Measurements from ENCODE around the gene ARL5C. TPM values are rescaled to one million over a fixed set of nuclear protein-coding genes. Genes with fewer than 3 reads are reported as not detected.

Gene ARL5C
- total RNA-seq, 2 experiments from 2014 or later: 0.16 to 0.65 TPM

DNA sequence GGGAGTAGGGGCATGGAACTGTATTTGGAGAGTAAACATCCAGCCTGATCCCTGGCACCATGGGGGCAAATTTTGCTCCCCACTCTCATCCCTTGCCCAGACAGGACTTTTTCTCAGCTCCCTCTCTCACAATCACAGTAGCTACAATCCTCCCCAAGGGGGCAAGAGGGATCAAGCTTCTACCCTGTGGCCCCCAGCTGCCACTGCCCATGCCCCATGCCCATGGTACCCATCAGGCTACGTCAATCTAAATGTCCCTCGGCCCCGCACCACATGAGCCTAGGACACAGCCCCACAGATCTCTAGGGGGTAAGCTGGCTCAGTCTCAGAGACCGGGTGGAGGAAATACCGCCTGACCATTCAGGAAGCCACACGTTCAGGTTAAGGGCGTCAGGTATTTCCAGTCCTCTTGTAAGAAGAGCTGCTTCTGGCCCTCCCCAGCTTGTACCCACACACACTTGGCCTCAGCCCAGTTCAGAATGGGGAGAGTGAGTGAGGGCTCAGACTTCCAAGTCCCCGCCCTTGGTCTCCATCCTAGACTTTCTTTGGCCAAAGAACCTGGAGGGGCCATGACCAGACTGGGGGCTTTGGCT, 29.7 kb upstream of the ARL5C start:
- peak overlapping the region; percentile 16 for H3K27ac ChIP-seq (ENCODE audit: low read depth, low read length, poor library complexity, severe bottlenecking)
- intact Hi-C loops (cut with micrococcal nuclease; ENCODE audit: unreplicated experiment): loop anchor here (2.0 kb wide), 1 partner anchor 23 kb away; no protein-coding TSS in a partner anchor
- ChIA-PET CTCF (ENCODE audit: unreplicated experiment) (interaction anchor here (0.8 to 1.3 kb wide), 2 partner anchors 11 to 42 kb away, joined by 3 to 5 read pairs; no protein-coding TSS in a partner anchor), POLR2A (interaction anchor here (1.5 kb wide), 1 partner anchor 22 kb away, joined by 5 read pairs; no protein-coding TSS in a partner anchor)
- peak overlapping the region; percentile 91 for H3K4me3 ChIP-seq (ENCODE audit: low read depth, low read length, poor library complexity, severe bottlenecking)
- TF ChIP-seq, protein P1, sequence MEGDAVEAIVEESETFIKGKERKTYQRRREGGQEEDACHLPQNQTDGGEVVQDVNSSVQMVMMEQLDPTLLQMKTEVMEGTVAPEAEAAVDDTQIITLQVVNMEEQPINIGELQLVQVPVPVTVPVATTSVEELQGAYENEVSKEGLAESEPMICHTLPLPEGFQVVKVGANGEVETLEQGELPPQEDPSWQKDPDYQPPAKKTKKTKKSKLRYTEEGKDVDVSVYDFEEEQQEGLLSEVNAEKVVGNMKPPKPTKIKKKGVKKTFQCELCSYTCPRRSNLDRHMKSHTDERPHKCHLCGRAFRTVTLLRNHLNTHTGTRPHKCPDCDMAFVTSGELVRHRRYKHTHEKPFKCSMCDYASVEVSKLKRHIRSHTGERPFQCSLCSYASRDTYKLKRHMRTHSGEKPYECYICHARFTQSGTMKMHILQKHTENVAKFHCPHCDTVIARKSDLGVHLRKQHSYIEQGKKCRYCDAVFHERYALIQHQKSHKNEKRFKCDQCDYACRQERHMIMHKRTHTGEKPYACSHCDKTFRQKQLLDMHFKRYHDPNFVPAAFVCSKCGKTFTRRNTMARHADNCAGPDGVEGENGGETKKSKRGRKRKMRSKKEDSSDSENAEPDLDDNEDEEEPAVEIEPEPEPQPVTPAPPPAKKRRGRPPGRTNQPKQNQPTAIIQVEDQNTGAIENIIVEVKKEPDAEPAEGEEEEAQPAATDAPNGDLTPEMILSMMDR (conservative IDR thresholded peaks at IDR 0.05; ENCODE audit: low read length): no peak
- TF ChIP-seq EZH2phosphoT487 (IDR thresholded peaks at IDR 0.05; ENCODE audit: borderline replicate concordance, low read depth, low read length): no peak
- no peak overlapping the region for H2AFZ ChIP-seq (ENCODE audit: low read length)
- no peaks in the 10 kb centered on the region for H3K9me2 ChIP-seq (ENCODE audit: insufficient read depth, low read length)
- DNase-seq (ENCODE audit: low spot score): peak; percentile 55
- H4K20me1 ChIP-seq (ENCODE audit: insufficient read depth, low read length): no peaks in the 10 kb centered on the region; the same call in 1 of the 2 replicates
- no TSS peak for BruUV-seq (replicated peaks)
- H3K9me3 ChIP-seq (ENCODE audit: low read length): no peaks in the 10 kb centered on the region
- H3K79me2 ChIP-seq (ENCODE audit: insufficient read depth, low read depth, low read length): peaks cover 25% of the 10 kb centered on the region
- H3K4me2 ChIP-seq (ENCODE audit: low read length): peak overlapping the region; percentile 96
- H3K4me1 ChIP-seq (ENCODE audit: insufficient read depth, low read length, poor library complexity, severe bottlenecking): peaks cover 46% of the 10 kb centered on the region
- H3K36me3 ChIP-seq (ENCODE audit: insufficient read depth, low read length): peaks cover 47% of the 10 kb centered on the region

DNA sequence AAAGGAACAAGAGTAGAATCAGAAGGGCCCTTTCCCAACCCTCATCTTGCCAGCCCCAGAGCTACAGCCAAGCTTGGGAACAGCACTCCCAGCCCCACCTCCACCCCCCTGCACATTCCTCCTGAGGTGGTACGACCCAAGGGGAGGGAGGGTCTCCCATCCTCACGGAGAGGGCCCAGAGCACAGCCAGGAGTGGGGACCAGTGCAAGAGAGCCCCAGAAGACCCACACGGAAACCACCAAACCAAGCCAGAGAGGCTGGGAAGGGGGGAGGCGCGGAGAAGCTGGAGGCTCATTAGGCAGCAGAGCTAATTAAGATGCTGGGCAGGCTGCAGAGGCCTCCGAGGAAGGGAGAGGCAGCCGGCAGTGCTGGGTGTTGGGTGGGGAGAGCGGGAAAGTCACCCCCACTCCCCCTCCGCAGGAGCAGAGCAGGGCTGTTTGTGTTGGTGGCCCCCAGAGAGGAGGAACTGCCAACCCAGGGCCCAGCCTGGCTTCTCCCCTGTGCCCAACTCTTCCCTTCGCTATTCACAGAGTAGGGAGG, 29.1 kb upstream of the ARL5C start:
- no peaks in the 10 kb centered on the region for H3K9me3 ChIP-seq (ENCODE audit: low read length)
- ChIA-PET POLR2A (interaction anchor here (1.3 to 1.5 kb wide), 2 partner anchors 14 to 22 kb away, joined by 3 to 5 read pairs; no protein-coding TSS in a partner anchor), CTCF (ENCODE audit: unreplicated experiment) (interaction anchor here (1.3 kb wide), 1 partner anchor 43 kb away, joined by 5 read pairs; no protein-coding TSS in a partner anchor)
- H4K20me1 ChIP-seq (ENCODE audit: insufficient read depth, low read length): no peaks in the 10 kb centered on the region; the same call in 1 of the 2 replicates
- H3K9me2 ChIP-seq (ENCODE audit: insufficient read depth, low read length): no peaks in the 10 kb centered on the region
- no TSS peak for BruUV-seq (replicated peaks)
- H3K4me2 ChIP-seq (ENCODE audit: low read length): peak overlapping the region; percentile 96
- intact Hi-C loops (cut with micrococcal nuclease; ENCODE audit: unreplicated experiment): no loop called here
- H3K4me1 ChIP-seq (ENCODE audit: insufficient read depth, low read length, poor library complexity, severe bottlenecking): peaks cover 46% of the 10 kb centered on the region
- H2AFZ ChIP-seq (ENCODE audit: low read length): no peak overlapping the region
- peaks cover 18% of the 10 kb centered on the region for H3K79me2 ChIP-seq (ENCODE audit: insufficient read depth, low read depth, low read length)
- TF ChIP-seq, protein P1 (conservative IDR thresholded peaks at IDR 0.05; ENCODE audit: low read length): no peak
- no peak for TF ChIP-seq EZH2phosphoT487 (IDR thresholded peaks at IDR 0.05; ENCODE audit: borderline replicate concordance, low read depth, low read length)
- peak overlapping the region; percentile 16 for H3K27ac ChIP-seq (ENCODE audit: low read depth, low read length, poor library complexity, severe bottlenecking)
- peaks cover 46% of the 10 kb centered on the region for H3K36me3 ChIP-seq (ENCODE audit: insufficient read depth, low read length)
- DNase-seq (ENCODE audit: low spot score): no peak
- H3K4me3 ChIP-seq (ENCODE audit: low read depth, low read length, poor library complexity, severe bottlenecking): peak overlapping the region; percentile 91
